ENCODE results near the gene ZNF91. TPM values are rescaled to one million over a fixed set of nuclear protein-coding genes. Genes with fewer than 3 reads are reported as not detected.
"Not testable (repeated sequence)": the region's sequence is repeated elsewhere in the genome, so short reads cannot be mapped to it uniquely, and the experiment has no call there.

Gene ZNF91
- total and polyA plus RNA-seq, 9 of the 15 experiments (the other 6 are each of a cell fraction or from before 2014, with no cell fraction given): 1.0 to 6.7 (median 3.2) TPM

DNA sequence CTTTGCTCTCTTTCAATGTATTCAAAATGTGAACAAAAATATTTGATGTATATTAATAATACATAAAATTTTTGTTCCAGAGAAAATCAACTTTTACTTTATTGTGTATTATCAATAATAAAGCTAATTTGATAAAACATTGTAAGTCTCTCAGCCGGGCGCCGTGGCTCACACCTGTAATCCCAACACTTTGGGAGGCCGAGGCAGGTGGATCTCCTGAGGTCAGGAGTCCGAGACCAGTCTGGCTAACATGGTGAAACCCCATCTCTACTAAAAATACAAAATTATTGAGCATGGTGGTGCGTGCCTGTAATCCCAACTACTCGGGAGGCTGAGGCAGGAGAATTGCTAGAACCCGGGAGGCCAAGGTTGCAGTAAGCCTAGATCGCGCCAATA is 449 bp upstream of the ZNF91 start:
- H3K27ac ChIP-seq (ENCODE audit: extremely low read depth, low read depth, low read length); CTCF ChIA-PET (ENCODE audit: low intra/inter-chr PET ratio); intact Hi-C loops (cut with micrococcal nuclease); BruUV-seq (replicated peaks); FAIRE-seq; H3K4me3 ChIP-seq; H3K9ac ChIP-seq (ENCODE audit: insufficient read depth in 1 of 2, low read depth in 2 of 2, low read length in 2 of 2); H2AFZ ChIP-seq (ENCODE audit: low read depth, low read length); H3K36me3 ChIP-seq (ENCODE audit: control insufficient read depth, insufficient read depth, low read length); H3K9me1 ChIP-seq (ENCODE audit: control insufficient read depth, insufficient read depth, low read length); H3K4me1 ChIP-seq (replicated peaks in 1 of 2; ENCODE audit: control insufficient read depth in 2 of 2, insufficient read depth in 2 of 2, low read length in 2 of 2); in situ Hi-C loops (cut with MboI); ATAC-seq; H3K9me3 ChIP-seq (replicated peaks; ENCODE audit: control insufficient read depth, insufficient read depth, low read depth, low read length); H3K79me2 ChIP-seq (ENCODE audit: control insufficient read depth, insufficient read depth, low read length); H4K20me1 ChIP-seq (replicated peaks; ENCODE audit: control insufficient read depth, insufficient read depth, low read length); POLR2A ChIA-PET; DNase-seq (ENCODE audit: extremely low read depth in 1 of 4, low spot score in 3 of 4); H3K27me3 ChIP-seq (ENCODE audit: control insufficient read depth in 2 of 2, insufficient read depth in 2 of 2, low read length in 2 of 2): not testable (repeated sequence)
- H3K4me2 ChIP-seq (ENCODE audit: insufficient read depth, low read length): peak overlapping the region; percentile 68; the same call in 1 of the 2 replicates
- 14% methylated on average over 8 of the region's 10 CpGs for WGBS (ENCODE audit: insufficient coverage, low coverage, missing lambda C conversion rate)
- TF ChIP-seq, protein P1, sequence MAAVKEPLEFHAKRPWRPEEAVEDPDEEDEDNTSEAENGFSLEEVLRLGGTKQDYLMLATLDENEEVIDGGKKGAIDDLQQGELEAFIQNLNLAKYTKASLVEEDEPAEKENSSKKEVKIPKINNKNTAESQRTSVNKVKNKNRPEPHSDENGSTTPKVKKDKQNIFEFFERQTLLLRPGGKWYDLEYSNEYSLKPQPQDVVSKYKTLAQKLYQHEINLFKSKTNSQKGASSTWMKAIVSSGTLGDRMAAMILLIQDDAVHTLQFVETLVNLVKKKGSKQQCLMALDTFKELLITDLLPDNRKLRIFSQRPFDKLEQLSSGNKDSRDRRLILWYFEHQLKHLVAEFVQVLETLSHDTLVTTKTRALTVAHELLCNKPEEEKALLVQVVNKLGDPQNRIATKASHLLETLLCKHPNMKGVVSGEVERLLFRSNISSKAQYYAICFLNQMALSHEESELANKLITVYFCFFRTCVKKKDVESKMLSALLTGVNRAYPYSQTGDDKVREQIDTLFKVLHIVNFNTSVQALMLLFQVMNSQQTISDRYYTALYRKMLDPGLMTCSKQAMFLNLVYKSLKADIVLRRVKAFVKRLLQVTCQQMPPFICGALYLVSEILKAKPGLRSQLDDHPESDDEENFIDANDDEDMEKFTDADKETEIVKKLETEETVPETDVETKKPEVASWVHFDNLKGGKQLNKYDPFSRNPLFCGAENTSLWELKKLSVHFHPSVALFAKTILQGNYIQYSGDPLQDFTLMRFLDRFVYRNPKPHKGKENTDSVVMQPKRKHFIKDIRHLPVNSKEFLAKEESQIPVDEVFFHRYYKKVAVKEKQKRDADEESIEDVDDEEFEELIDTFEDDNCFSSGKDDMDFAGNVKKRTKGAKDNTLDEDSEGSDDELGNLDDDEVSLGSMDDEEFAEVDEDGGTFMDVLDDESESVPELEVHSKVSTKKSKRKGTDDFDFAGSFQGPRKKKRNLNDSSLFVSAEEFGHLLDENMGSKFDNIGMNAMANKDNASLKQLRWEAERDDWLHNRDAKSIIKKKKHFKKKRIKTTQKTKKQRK (IDR thresholded peaks at IDR 0.05; ENCODE audit: borderline replicate concordance, low read depth, low read length): 0 out of 2 replicates have a peak, but pooled peaks have one; percentile 1

DNA sequence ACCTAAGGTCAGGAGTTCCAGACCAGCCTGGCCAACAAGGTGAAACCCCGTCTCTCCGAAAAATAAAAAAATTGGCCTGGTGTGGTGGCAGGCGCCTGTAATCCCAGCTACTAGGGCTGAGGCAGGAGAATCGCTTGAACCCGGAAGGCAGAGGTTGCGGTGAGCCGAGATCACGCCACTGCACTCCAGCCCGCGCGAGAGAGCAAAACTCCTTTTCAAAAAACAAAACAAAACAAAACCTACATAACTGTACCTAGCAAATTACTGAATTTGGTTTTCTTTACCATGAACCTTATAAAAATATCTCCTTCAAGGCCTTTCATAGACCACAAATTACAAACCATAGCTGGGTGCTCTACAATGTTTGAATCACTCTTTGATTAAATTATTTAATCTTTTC is 760 bp downstream of the ZNF91 start:
- peak; percentile 63 for ATAC-seq
- in situ Hi-C loops (cut with MboI) (no loop called here), intact Hi-C loops (cut with micrococcal nuclease) (no loop called here)
- no peaks in the 10 kb centered on the region for H3K4me1 ChIP-seq (replicated peaks in 1 of 2; ENCODE audit: control insufficient read depth in 2 of 2, insufficient read depth in 2 of 2, low read length in 2 of 2)
- peak overlapping the region; percentile 68; the same call in 1 of the 2 replicates for H3K4me2 ChIP-seq (ENCODE audit: insufficient read depth, low read length)
- H3K4me3 ChIP-seq: peak overlapping the region; percentile 50
- no peak overlapping the region for H2AFZ ChIP-seq (ENCODE audit: low read depth, low read length)
- FAIRE-seq: no peak
- H3K9me1 ChIP-seq (ENCODE audit: control insufficient read depth, insufficient read depth, low read length): no peaks in the 10 kb centered on the region
- WGBS (ENCODE audit: insufficient coverage, low coverage, missing lambda C conversion rate): 3% methylated on average over 11 of the region's 11 CpGs
- DNase-seq (ENCODE audit: extremely low read depth in 1 of 4, low spot score in 3 of 4): peak in 1 of 4 experiments; percentile 13
- peaks cover 3% of the 10 kb centered on the region; the same call in 1 of the 3 replicates for H3K79me2 ChIP-seq (ENCODE audit: control insufficient read depth, insufficient read depth, low read length)
- BruUV-seq (replicated peaks): no TSS peak
- peak; percentile 65; the same call in 1 of the 2 replicates for TF ChIP-seq CHD2 (IDR thresholded peaks at IDR 0.05; ENCODE audit: low read depth, low read length)
- TF ChIP-seq PTBP1 (IDR thresholded peaks at IDR 0.05; ENCODE audit: low read depth, low read length): no peak
- no peaks in the 10 kb centered on the region for H3K27me3 ChIP-seq (ENCODE audit: control insufficient read depth in 2 of 2, insufficient read depth in 2 of 2, low read length in 2 of 2)
- no peaks in the 10 kb centered on the region for H3K9me3 ChIP-seq (replicated peaks; ENCODE audit: control insufficient read depth, insufficient read depth, low read depth, low read length)
- H3K27ac ChIP-seq (ENCODE audit: extremely low read depth, low read depth, low read length): peak overlapping the region; percentile 77; the same call in 1 of the 3 replicates
- no peaks in the 10 kb centered on the region for H4K20me1 ChIP-seq (replicated peaks; ENCODE audit: control insufficient read depth, insufficient read depth, low read length)
- H3K9ac ChIP-seq (ENCODE audit: insufficient read depth in 1 of 2, low read depth in 2 of 2, low read length in 2 of 2): peak overlapping the region in 1 of 2 experiments; percentile 68; a peak in 1 of 4 replicates
- ChIA-PET CTCF (ENCODE audit: low intra/inter-chr PET ratio) (no interaction called here), POLR2A (no interaction called here)
- no peaks in the 10 kb centered on the region for H3K36me3 ChIP-seq (ENCODE audit: control insufficient read depth, insufficient read depth, low read length)

Measured in K562 (cell line).